SK-N-SH treated with all-trans-retinoic acid at 6 μM for 48 hours (cell line): ENCODE data around the gene KLHL25.

ENCODE experiments used
- ATAC-seq: fragments of 200-7000 bp; cut with Tn5 transposase; 3 replicates; pipeline ENCODE4 v1.9.1; 2020; ENCODE audit warnings: mild to moderate bottlenecking, moderate library complexity
- ARNTL ChIP-seq: fragments of 450-650 bp; formaldehyde crosslinking; IDR thresholded peaks from 2 replicates; pipeline ENCODE4 v1.5.0; 2020; ENCODE audit warnings: low read depth, mild to moderate bottlenecking, moderate library complexity, borderline replicate concordance
- BACH2 ChIP-seq: fragments of 250-450 bp; sonication (Bioruptor Pico); IDR thresholded peaks from 2 replicates; pipeline ENCODE4 v1.9.0; 2021; ENCODE audit warnings: mild to moderate bottlenecking, borderline replicate concordance
- CSDC2 ChIP-seq: fragments of 250-450 bp; sonication (Bioruptor Pico); IDR thresholded peaks from 2 replicates; pipeline ENCODE4 v1.5.0; 2020; ENCODE audit warnings: mild to moderate bottlenecking, moderate library complexity
- ESRRG ChIP-seq: fragments of 250-450 bp; sonication (Bioruptor Pico); IDR thresholded peaks from 2 replicates; pipeline ENCODE4 v1.6.1; 2021; ENCODE audit warnings: mild to moderate bottlenecking
- GLIS3 ChIP-seq: fragments of 250-450 bp; sonication (Bioruptor Pico); IDR thresholded peaks from 2 replicates; pipeline ENCODE4 v1.5.0; 2020; ENCODE audit warnings: mild to moderate bottlenecking, moderate library complexity
- OSR1 ChIP-seq: fragments of 250-450 bp; sonication (Bioruptor Pico); IDR thresholded peaks from 2 replicates; pipeline ENCODE4 v1.8.0; 2022; ENCODE audit warnings: moderate library complexity, mild to moderate bottlenecking, inconsistent platforms
- PPARA ChIP-seq: fragments of 250-450 bp; sonication (Bioruptor Pico); IDR thresholded peaks from 2 replicates; pipeline ENCODE4 v1.5.0; 2020; ENCODE audit warnings: mild to moderate bottlenecking, borderline replicate concordance
- RARB ChIP-seq: fragments of 250-450 bp; sonication (Bioruptor Pico); IDR thresholded peaks from 2 replicates; pipeline ENCODE4 v1.8.0; 2021; ENCODE audit warnings: mild to moderate bottlenecking, moderate library complexity
- TCF4 ChIP-seq: fragments of 250-450 bp; sonication (Bioruptor Pico); IDR thresholded peaks from 2 replicates; pipeline ENCODE4 v1.8.0; 2021; ENCODE audit warnings: mild to moderate bottlenecking, moderate library complexity, borderline replicate concordance
- TOX ChIP-seq: fragments of 250-450 bp; sonication (Bioruptor Pico); IDR thresholded peaks from 2 replicates; pipeline ENCODE4 v1.8.0; 2021; ENCODE audit warnings: mild to moderate bottlenecking, moderate library complexity, borderline replicate concordance
- ZC3H10 ChIP-seq: fragments of 250-450 bp; sonication (Bioruptor Pico); IDR thresholded peaks from 2 replicates; pipeline ENCODE4 v1.5.1; 2021; ENCODE audit warnings: mild to moderate bottlenecking, moderate library complexity
- ZFP3 ChIP-seq: fragments of 250-450 bp; sonication (Bioruptor Pico); IDR thresholded peaks from 2 replicates; pipeline ENCODE4 v1.5.0; 2020; ENCODE audit warnings: mild to moderate bottlenecking, moderate library complexity
- ZNF565 ChIP-seq: fragments of 450-650 bp; formaldehyde crosslinking; conservative IDR thresholded peaks from 2 replicates; pipeline ENCODE4 v1.5.0; 2020; ENCODE audit warnings: low read depth, mild to moderate bottlenecking, moderate library complexity
- ZNF70 ChIP-seq: fragments of 450-650 bp; formaldehyde crosslinking; IDR thresholded peaks from 2 replicates; pipeline ENCODE4 v1.5.0; 2020; ENCODE audit warnings: mild to moderate bottlenecking, moderate library complexity
- ZNF8 ChIP-seq: fragments of 450-650 bp; formaldehyde crosslinking; IDR thresholded peaks from 2 replicates; pipeline ENCODE4 v1.5.0; 2020; ENCODE audit warnings: mild to moderate bottlenecking, moderate library complexity
- TF ChIP-seq, protein P1 (sequence below): fragments of 250-450 bp; sonication (Bioruptor Pico); IDR thresholded peaks from 2 replicates; pipeline ENCODE4 v1.5.1; 2020; ENCODE audit warnings: low read depth, mild to moderate bottlenecking, moderate library complexity
- TF ChIP-seq, protein P2 (sequence below): fragments of 250-450 bp; sonication (Bioruptor Pico); IDR thresholded peaks from 2 replicates; pipeline ENCODE4 v1.8.0; 2021; ENCODE audit warnings: low read depth, mild to moderate bottlenecking, moderate library complexity, borderline replicate concordance
- TF ChIP-seq, protein P3 (sequence below): fragments of 250-450 bp; sonication (Bioruptor Pico); IDR thresholded peaks from 2 replicates; pipeline ENCODE4 v1.8.0; 2020; ENCODE audit warnings: mild to moderate bottlenecking, moderate library complexity, borderline replicate concordance
- TF ChIP-seq, protein P4 (sequence below): fragments of 250-450 bp; sonication (Bioruptor Pico); IDR thresholded peaks from 2 replicates; pipeline ENCODE4 v1.5.0; 2020; ENCODE audit warnings: mild to moderate bottlenecking, moderate library complexity
- TF ChIP-seq, protein P5 (sequence below): fragments of 250-450 bp; sonication (Bioruptor Pico); IDR thresholded peaks from 2 replicates; pipeline ENCODE4 v1.5.1; 2021; ENCODE audit warnings: mild to moderate bottlenecking, moderate library complexity

KLHL25 gene, protein sequence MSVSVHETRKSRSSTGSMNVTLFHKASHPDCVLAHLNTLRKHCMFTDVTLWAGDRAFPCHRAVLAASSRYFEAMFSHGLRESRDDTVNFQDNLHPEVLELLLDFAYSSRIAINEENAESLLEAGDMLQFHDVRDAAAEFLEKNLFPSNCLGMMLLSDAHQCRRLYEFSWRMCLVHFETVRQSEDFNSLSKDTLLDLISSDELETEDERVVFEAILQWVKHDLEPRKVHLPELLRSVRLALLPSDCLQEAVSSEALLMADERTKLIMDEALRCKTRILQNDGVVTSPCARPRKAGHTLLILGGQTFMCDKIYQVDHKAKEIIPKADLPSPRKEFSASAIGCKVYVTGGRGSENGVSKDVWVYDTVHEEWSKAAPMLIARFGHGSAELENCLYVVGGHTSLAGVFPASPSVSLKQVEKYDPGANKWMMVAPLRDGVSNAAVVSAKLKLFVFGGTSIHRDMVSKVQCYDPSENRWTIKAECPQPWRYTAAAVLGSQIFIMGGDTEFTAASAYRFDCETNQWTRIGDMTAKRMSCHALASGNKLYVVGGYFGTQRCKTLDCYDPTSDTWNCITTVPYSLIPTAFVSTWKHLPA

DNA sequence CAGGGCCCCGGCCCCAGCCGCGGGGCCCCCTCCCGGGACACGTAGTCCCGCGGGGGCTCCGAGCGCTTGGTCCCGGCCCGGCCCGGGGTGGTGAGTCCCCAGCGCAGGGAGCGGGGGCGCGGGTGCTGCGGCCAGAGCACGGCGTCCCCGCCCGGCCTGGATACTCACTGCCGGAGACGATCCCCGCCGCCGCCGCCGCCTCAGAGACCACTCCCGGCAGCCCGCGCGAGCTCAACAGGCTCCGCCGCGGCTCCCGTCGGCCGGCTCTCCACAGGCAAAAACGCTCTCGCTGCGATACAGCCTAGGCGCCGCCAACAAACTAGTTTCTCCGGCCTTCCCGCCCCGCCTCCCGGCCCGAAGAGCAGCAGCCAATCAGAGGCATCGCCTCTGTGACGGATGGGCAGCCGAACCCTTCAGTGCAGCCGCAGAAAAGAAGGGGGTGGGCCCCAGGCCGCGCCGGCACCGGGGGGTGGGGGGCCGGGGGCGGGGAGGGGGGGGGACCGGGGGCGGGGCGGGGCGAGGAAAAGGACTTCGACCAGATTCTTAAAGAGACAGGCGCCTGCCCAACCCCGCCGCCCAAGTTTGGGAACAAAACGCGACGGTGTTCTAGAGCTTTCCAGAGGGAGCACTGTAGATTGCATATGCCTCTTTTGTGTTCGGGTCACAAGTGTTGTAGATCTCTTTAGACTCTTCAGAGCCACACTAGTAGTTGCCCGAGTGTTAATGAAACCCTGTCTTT is at the start of gene KLHL25:
Gene KLHL25 (minus strand): TSS at position 328 of the 739 bp plus-strand sequence. CDS start 25,115 bp downstream, outside the sequence.
- TF ChIP-seq BACH2 (CRISPR knock-in tag) (no peak), ARNTL (CRISPR knock-in tag) (no peak), ZNF70 (CRISPR knock-in tag) (no peak), TCF4 (CRISPR knock-in tag) (no peak), RARB (CRISPR knock-in tag) (no peak), ESRRG (no peak), ZC3H10 (no peak), CSDC2 (no peak), TOX (CRISPR knock-in tag) (no peak), GLIS3 (CRISPR knock-in tag) (no peak)
- TF ChIP-seq, protein P1, sequence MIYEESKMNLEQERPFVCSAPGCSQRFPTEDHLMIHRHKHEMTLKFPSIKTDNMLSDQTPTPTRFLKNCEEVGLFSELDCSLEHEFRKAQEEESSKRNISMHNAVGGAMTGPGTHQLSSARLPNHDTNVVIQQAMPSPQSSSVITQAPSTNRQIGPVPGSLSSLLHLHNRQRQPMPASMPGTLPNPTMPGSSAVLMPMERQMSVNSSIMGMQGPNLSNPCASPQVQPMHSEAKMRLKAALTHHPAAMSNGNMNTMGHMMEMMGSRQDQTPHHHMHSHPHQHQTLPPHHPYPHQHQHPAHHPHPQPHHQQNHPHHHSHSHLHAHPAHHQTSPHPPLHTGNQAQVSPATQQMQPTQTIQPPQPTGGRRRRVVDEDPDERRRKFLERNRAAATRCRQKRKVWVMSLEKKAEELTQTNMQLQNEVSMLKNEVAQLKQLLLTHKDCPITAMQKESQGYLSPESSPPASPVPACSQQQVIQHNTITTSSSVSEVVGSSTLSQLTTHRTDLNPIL (CRISPR knock-in tag), result no peak
- TF ChIP-seq, protein P2, sequence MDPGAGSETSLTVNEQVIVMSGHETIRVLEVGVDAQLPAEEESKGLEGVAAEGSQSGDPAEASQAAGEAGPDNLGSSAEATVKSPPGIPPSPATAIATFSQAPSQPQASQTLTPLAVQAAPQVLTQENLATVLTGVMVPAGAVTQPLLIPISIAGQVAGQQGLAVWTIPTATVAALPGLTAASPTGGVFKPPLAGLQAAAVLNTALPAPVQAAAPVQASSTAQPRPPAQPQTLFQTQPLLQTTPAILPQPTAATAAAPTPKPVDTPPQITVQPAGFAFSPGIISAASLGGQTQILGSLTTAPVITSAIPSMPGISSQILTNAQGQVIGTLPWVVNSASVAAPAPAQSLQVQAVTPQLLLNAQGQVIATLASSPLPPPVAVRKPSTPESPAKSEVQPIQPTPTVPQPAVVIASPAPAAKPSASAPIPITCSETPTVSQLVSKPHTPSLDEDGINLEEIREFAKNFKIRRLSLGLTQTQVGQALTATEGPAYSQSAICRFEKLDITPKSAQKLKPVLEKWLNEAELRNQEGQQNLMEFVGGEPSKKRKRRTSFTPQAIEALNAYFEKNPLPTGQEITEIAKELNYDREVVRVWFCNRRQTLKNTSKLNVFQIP (CRISPR knock-in tag), result no peak
- TF ChIP-seq, protein P3, sequence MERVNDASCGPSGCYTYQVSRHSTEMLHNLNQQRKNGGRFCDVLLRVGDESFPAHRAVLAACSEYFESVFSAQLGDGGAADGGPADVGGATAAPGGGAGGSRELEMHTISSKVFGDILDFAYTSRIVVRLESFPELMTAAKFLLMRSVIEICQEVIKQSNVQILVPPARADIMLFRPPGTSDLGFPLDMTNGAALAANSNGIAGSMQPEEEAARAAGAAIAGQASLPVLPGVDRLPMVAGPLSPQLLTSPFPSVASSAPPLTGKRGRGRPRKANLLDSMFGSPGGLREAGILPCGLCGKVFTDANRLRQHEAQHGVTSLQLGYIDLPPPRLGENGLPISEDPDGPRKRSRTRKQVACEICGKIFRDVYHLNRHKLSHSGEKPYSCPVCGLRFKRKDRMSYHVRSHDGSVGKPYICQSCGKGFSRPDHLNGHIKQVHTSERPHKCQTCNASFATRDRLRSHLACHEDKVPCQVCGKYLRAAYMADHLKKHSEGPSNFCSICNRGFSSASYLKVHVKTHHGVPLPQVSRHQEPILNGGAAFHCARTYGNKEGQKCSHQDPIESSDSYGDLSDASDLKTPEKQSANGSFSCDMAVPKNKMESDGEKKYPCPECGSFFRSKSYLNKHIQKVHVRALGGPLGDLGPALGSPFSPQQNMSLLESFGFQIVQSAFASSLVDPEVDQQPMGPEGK (CRISPR knock-in tag), result no peak
- TF ChIP-seq, protein P4, sequence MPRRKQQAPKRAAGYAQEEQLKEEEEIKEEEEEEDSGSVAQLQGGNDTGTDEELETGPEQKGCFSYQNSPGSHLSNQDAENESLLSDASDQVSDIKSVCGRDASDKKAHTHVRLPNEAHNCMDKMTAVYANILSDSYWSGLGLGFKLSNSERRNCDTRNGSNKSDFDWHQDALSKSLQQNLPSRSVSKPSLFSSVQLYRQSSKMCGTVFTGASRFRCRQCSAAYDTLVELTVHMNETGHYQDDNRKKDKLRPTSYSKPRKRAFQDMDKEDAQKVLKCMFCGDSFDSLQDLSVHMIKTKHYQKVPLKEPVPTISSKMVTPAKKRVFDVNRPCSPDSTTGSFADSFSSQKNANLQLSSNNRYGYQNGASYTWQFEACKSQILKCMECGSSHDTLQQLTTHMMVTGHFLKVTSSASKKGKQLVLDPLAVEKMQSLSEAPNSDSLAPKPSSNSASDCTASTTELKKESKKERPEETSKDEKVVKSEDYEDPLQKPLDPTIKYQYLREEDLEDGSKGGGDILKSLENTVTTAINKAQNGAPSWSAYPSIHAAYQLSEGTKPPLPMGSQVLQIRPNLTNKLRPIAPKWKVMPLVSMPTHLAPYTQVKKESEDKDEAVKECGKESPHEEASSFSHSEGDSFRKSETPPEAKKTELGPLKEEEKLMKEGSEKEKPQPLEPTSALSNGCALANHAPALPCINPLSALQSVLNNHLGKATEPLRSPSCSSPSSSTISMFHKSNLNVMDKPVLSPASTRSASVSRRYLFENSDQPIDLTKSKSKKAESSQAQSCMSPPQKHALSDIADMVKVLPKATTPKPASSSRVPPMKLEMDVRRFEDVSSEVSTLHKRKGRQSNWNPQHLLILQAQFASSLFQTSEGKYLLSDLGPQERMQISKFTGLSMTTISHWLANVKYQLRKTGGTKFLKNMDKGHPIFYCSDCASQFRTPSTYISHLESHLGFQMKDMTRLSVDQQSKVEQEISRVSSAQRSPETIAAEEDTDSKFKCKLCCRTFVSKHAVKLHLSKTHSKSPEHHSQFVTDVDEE (CRISPR knock-in tag), result no peak
- ATAC-seq, result peak; percentile 97

DNA sequence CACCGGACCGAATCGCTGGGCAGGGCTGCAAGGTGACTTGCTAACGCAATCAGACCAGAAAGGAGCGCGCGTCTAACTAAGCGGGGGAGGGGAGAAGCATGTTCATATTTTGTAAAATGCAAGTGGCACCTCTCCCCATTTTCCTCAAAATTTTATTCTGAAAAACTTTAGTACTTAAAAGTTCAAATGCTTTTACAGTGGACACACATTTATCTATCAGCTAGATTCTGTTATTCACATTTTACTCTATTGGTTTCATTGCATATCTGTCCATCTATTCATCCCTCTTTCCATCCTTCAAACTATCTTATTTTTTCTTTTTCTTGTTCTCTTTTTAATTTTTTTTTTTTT is 46.1 kb upstream of the KLHL25 start:
- ATAC-seq, result peak; percentile 6; the same call in 2 of the 3 replicates
- TF ChIP-seq TOX (CRISPR knock-in tag) (no peak), OSR1 (CRISPR knock-in tag) (no peak), ZNF8 (CRISPR knock-in tag) (no peak), PPARA (CRISPR knock-in tag) (no peak), CSDC2 (no peak), ZFP3 (no peak), ARNTL (CRISPR knock-in tag) (no peak), ZNF565 (CRISPR knock-in tag) (no peak), BACH2 (CRISPR knock-in tag) (no peak), GLIS3 (CRISPR knock-in tag) (no peak), TCF4 (CRISPR knock-in tag) (no peak), ESRRG (no peak)
- TF ChIP-seq, protein P4 (CRISPR knock-in tag), result no peak
- TF ChIP-seq, protein P1 (CRISPR knock-in tag), result no peak
- TF ChIP-seq, protein P2 (CRISPR knock-in tag), result no peak
- TF ChIP-seq, protein P5, sequence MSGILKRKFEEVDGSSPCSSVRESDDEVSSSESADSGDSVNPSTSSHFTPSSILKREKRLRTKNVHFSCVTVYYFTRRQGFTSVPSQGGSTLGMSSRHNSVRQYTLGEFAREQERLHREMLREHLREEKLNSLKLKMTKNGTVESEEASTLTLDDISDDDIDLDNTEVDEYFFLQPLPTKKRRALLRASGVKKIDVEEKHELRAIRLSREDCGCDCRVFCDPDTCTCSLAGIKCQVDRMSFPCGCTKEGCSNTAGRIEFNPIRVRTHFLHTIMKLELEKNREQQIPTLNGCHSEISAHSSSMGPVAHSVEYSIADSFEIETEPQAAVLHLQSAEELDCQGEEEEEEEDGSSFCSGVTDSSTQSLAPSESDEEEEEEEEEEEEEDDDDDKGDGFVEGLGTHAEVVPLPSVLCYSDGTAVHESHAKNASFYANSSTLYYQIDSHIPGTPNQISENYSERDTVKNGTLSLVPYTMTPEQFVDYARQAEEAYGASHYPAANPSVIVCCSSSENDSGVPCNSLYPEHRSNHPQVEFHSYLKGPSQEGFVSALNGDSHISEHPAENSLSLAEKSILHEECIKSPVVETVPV, result no peak
